Panc1 (cell line): ENCODE data around the gene NOX4.

Source experiments
- CTCF ChIP-seq: fragments of 450-650 bp; IDR thresholded peaks from 2 replicates; pipeline ENCODE4 v1.5.1; 2017; ENCODE audit warnings: mild to moderate bottlenecking
- POLR2AphosphoS5 ChIP-seq: IDR thresholded peaks from 2 replicates; pipeline ENCODE4 v1.6.1; 2012; ENCODE audit warnings: mild to moderate bottlenecking, low read depth, low read length, moderate library complexity
- SIN3A ChIP-seq: IDR thresholded peaks from 2 replicates; pipeline ENCODE4 v1.6.1; 2012; ENCODE audit warnings: low read depth, mild to moderate bottlenecking, low read length, moderate library complexity, borderline replicate concordance; ENCODE audit not compliant: insufficient read depth
- TF ChIP-seq, protein P1 (sequence below), 2 experiments: IDR thresholded peaks; 2 replicates each; pipeline ENCODE4 v1.6.1; 2011 to 2012; ENCODE audit warnings: low read depth in 2 of 2, control low read depth in 1 of 2, low read length in 1 of 2, mild to moderate bottlenecking in 1 of 2, moderate library complexity in 1 of 2; ENCODE audit not compliant: insufficient read depth in 1 of 2

- TF ChIP-seq CTCF (no peak), SIN3A (no peak), POLR2AphosphoS5 (no peak)
- TF ChIP-seq, protein P1, sequence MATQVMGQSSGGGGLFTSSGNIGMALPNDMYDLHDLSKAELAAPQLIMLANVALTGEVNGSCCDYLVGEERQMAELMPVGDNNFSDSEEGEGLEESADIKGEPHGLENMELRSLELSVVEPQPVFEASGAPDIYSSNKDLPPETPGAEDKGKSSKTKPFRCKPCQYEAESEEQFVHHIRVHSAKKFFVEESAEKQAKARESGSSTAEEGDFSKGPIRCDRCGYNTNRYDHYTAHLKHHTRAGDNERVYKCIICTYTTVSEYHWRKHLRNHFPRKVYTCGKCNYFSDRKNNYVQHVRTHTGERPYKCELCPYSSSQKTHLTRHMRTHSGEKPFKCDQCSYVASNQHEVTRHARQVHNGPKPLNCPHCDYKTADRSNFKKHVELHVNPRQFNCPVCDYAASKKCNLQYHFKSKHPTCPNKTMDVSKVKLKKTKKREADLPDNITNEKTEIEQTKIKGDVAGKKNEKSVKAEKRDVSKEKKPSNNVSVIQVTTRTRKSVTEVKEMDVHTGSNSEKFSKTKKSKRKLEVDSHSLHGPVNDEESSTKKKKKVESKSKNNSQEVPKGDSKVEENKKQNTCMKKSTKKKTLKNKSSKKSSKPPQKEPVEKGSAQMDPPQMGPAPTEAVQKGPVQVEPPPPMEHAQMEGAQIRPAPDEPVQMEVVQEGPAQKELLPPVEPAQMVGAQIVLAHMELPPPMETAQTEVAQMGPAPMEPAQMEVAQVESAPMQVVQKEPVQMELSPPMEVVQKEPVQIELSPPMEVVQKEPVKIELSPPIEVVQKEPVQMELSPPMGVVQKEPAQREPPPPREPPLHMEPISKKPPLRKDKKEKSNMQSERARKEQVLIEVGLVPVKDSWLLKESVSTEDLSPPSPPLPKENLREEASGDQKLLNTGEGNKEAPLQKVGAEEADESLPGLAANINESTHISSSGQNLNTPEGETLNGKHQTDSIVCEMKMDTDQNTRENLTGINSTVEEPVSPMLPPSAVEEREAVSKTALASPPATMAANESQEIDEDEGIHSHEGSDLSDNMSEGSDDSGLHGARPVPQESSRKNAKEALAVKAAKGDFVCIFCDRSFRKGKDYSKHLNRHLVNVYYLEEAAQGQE (IDR thresholded peaks at IDR 0.05; ENCODE audit: insufficient read depth in 1 of 2, low read depth in 2 of 2, low read length in 1 of 2): no peak
Observed at GRCh38 chr11:89521792-89522191, 30.6 kb upstream of the NOX4 start.
